ENCODE measurements around the gene WDTC1. TPM values are rescaled to one million over a fixed set of nuclear protein-coding genes. Genes with fewer than 3 reads are reported as not detected.
A peak's percentile ranks its signal among the peaks of the same experiment; 100 is the strongest.

Gene WDTC1
- total RNA-seq, 2 experiments from 2014 or later: 45.4 to 47.1 TPM

- POLR2A ChIA-PET: interaction anchor here (1.1 to 5.6 kb wide), 6 partner anchors 9 to 52 kb away, joined by 3 to 93 read pairs (median 16); partner anchors contain the start of genes MAP3K6 and TMEM222
- no peak for DNase-seq
- H3K36me3 Mint-ChIP-seq (ENCODE audit: low read depth): peaks cover 37% of the 10 kb centered on the region
These were observed 109.2 kb downstream of the WDTC1 start for GRCh38 chr1:27343639-27344025.

GRCh38 chr1:27345272-27345671 lies 110.8 kb downstream of the WDTC1 start:
- peak overlapping the region; percentile 68 for H3K27ac Mint-ChIP-seq
- CTCF ChIA-PET: interaction anchor here (1.1 to 5.4 kb wide), 3 partner anchors 10 to 13 kb away, joined by 4 to 45 read pairs (median 36); no protein-coding TSS in a partner anchor
- peaks cover 39% of the 10 kb centered on the region for H3K36me3 Mint-ChIP-seq (ENCODE audit: low read depth)
- peaks cover 43% of the 10 kb centered on the region for H3K4me1 Mint-ChIP-seq
- POLR2A ChIA-PET: interaction anchor here (0.8 to 5.6 kb wide), 3 partner anchors 10 to 28 kb away, joined by 5 to 93 read pairs (median 10); partner anchors contain the start of gene MAP3K6
- peak overlapping the region; percentile 63 for H3K4me3 Mint-ChIP-seq
- DNase-seq: no peak
- H3K9me3 Mint-ChIP-seq: no peaks in the 10 kb centered on the region
- H3K27me3 Mint-ChIP-seq: no peaks in the 10 kb centered on the region

More at GRCh38 chr1:27343639-27344025, 109.2 kb downstream of the WDTC1 start:
- Mint-ChIP-seq H3K4me1 (peaks cover 53% of the 10 kb centered on the region), H3K27me3 (no peaks in the 10 kb centered on the region), H3K9me3 (no peaks in the 10 kb centered on the region), H3K4me3 (peak overlapping the region; percentile 93), H3K27ac (peak overlapping the region; percentile 95)
- CTCF ChIA-PET: interaction anchor here (1.0 to 5.4 kb wide), 6 partner anchors 11 to 319 kb away, joined by 3 to 45 read pairs (median 6); partner anchors contain the start of gene MAP3K6

DNA sequence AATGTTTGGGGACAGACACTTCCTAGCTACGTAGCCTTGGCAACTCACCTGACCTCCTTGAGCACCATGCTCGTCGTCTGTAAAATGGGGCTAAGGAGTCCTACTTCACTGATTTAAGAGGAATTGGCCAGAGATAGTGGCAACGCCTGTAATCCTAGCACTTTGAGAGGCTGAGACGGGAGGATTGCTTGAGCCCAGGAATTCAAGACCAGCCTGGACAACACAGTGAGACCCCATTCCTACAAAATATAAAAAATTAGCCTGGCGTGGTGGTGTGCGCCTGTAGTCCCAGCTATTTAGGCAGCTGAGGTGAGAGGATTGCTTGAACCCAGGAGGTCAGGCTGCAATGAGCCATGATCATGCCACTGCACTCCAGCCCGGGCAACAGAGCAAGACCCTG lies 111.9 kb downstream of the WDTC1 start:
- H3K4me1 Mint-ChIP-seq: peaks cover 35% of the 10 kb centered on the region
- H3K4me3 Mint-ChIP-seq: no peak overlapping the region
- H3K36me3 Mint-ChIP-seq (ENCODE audit: low read depth): peaks cover 42% of the 10 kb centered on the region
- no peaks in the 10 kb centered on the region for H3K9me3 Mint-ChIP-seq
- no peak overlapping the region for H3K27ac Mint-ChIP-seq
- H3K27me3 Mint-ChIP-seq: no peaks in the 10 kb centered on the region
- ChIA-PET CTCF (interaction anchor here (1.1 to 5.4 kb wide), 3 partner anchors 11 to 14 kb away, joined by 6 to 45 read pairs (median 36); no protein-coding TSS in a partner anchor), POLR2A (interaction anchor here (1.0 to 5.6 kb wide), 4 partner anchors 8 to 20 kb away, joined by 3 to 93 read pairs (median 7); partner anchors contain the start of gene MAP3K6)
- no peak for DNase-seq

DNA sequence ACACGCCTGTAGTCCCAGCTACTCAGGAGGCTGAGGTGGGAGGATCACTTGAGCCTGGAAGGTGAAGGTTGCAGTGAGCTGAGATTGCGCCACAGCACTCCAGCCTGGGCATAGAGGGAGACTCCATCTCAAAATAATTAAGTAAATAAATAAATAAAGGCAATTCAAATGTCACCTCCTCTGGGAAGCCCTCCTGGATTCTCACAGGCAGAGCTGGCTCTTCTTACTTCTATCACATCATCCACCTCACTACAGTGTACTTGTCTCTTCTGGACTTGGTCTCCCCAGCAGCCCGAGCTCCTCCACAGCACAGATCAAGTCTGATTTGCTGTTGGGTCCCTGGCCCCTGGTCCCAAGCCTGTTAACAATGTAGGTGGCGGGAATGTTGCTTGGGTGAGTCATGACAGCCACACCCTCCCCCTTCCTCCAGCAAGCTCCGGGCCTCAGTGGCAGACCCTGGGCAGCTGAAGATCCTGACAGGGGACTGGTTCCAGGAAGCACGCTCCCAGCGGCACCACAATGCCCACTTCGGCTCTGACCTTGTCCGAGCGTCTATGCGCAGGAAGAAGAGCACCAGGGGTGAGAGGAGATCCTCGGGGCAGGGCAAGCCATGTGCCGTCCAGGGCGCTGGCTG lies 112.7 kb downstream of the WDTC1 start:
- Mint-ChIP-seq H3K4me1 (peaks cover 30% of the 10 kb centered on the region), H3K36me3 (ENCODE audit: low read depth) (peaks cover 45% of the 10 kb centered on the region), H3K9me3 (no peaks in the 10 kb centered on the region), H3K4me3 (no peak overlapping the region), H3K27me3 (no peaks in the 10 kb centered on the region), H3K27ac (no peak overlapping the region)
- ChIA-PET CTCF (interaction anchor here (1.1 kb wide), 1 partner anchor 10 kb away, joined by 6 read pairs; no protein-coding TSS in a partner anchor), POLR2A (interaction anchor here (1.0 to 2.9 kb wide), 3 partner anchors 9 to 19 kb away, joined by 3 to 10 read pairs (median 4); partner anchors contain the start of gene MAP3K6)
- DNase-seq: no peak

GRCh38 chr1:27348861-27349783 lies 114.7 kb downstream of the WDTC1 start:
- Mint-ChIP-seq H3K9me3 (no peaks in the 10 kb centered on the region), H3K27me3 (no peaks in the 10 kb centered on the region), H3K36me3 (ENCODE audit: low read depth) (peaks cover 34% of the 10 kb centered on the region), H3K4me3 (peak overlapping the region; percentile 44), H3K4me1 (peaks cover 24% of the 10 kb centered on the region), H3K27ac (no peak overlapping the region)
- DNase-seq: peak; percentile 32
- ChIA-PET CTCF (interaction anchor here (0.7 to 1.5 kb wide), 5 partner anchors 8 to 53 kb away, joined by 3 to 9 read pairs (median 3); no protein-coding TSS in a partner anchor), POLR2A (interaction anchor here (1.7 kb wide), 1 partner anchor 9 kb away, joined by 7 read pairs; no protein-coding TSS in a partner anchor)

DNA sequence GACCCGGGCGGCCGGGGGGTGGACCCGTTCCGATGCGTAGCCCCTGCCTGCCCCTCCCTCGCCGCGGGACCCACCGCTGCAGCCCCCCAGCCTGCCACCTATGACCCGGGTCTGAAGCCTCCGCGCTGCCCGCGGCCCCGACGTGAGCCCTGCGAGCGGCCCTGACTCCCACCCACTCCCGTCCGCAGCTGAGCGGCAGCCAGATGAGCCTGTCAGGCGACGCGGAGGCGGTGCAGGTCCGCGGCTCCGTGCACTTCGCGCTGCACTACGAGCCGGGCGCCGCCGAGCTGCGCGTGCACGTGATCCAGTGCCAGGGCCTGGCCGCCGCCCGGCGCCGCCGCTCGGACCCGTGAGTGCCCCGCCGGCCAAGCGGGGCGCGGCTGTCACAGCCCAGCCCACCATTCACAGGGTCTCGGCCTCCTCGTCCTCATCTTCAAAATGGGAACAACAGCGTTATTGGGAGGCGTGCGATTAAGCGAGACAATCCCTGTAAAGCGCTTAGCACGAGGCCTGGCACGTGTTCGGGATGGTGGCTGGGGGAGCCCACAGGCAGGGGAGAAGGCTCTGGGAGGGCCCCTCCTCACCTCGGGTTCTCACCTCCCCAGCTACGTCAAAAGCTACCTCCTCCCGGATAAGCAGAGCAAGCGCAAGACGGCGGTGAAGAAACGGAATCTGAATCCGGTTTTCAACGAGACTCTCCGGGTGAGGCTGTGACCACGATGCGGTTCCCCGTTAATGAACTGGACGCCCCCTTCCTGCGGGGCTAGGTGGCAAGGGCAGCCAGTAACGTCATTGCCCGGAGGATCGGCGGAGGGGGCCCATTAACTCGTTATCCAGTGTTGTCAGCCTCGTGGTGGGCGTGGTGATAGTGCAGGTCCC lies 115.6 kb downstream of the WDTC1 start:
- ChIA-PET CTCF (interaction anchor here (1.1 to 1.5 kb wide), 3 partner anchors 7 to 49 kb away, joined by 3 to 9 read pairs (median 4); no protein-coding TSS in a partner anchor), POLR2A (interaction anchor here (1.2 to 1.7 kb wide), 2 partner anchors 8 to 13 kb away, joined by 3 to 7 read pairs; no protein-coding TSS in a partner anchor)
- Mint-ChIP-seq H3K4me1 (peaks cover 20% of the 10 kb centered on the region), H3K27me3 (no peaks in the 10 kb centered on the region), H3K4me3 (no peak overlapping the region), H3K36me3 (ENCODE audit: low read depth) (peaks cover 31% of the 10 kb centered on the region), H3K9me3 (no peaks in the 10 kb centered on the region), H3K27ac (no peak overlapping the region)
- no peak for DNase-seq

GRCh38 chr1:27350663-27351540 lies 116.5 kb downstream of the WDTC1 start:
- CTCF ChIA-PET: no interaction called here
- POLR2A ChIA-PET: interaction anchor here (1.2 to 9.1 kb wide), 2 partner anchors 8 to 12 kb away, joined by 3 to 93 read pairs; partner anchors contain the start of gene SYTL1
- Mint-ChIP-seq H3K4me3 (no peak overlapping the region), H3K4me1 (peaks cover 24% of the 10 kb centered on the region), H3K36me3 (ENCODE audit: low read depth) (peaks cover 24% of the 10 kb centered on the region), H3K27ac (no peak overlapping the region), H3K27me3 (no peaks in the 10 kb centered on the region), H3K9me3 (no peaks in the 10 kb centered on the region)
- no peak for DNase-seq

- Mint-ChIP-seq H3K36me3 (ENCODE audit: low read depth) (peaks cover 20% of the 10 kb centered on the region), H3K27ac (no peak overlapping the region), H3K27me3 (no peaks in the 10 kb centered on the region), H3K9me3 (no peaks in the 10 kb centered on the region), H3K4me1 (peaks cover 26% of the 10 kb centered on the region), H3K4me3 (no peak overlapping the region)
- ChIA-PET POLR2A (interaction anchor here (9.1 kb wide), 1 partner anchor 8 kb away, joined by 93 read pairs; the partner anchor contains the start of gene SYTL1), CTCF (no interaction called here)
- no peak for DNase-seq
These were observed 117.2 kb downstream of the WDTC1 start for GRCh38 chr1:27351541-27352107.

- peaks cover 34% of the 10 kb centered on the region for H3K4me1 Mint-ChIP-seq
- H3K4me3 Mint-ChIP-seq: no peak overlapping the region
- ChIA-PET POLR2A (interaction anchor here (1.0 to 9.1 kb wide), 3 partner anchors 10 to 57 kb away, joined by 4 to 93 read pairs (median 4); partner anchors contain the start of gene SYTL1), CTCF (interaction anchor here (1.6 to 1.8 kb wide), 2 partner anchors 19 to 51 kb away, joined by 3 to 5 read pairs; no protein-coding TSS in a partner anchor)
- DNase-seq: no peak
- H3K27ac Mint-ChIP-seq: no peak overlapping the region
- peaks cover 9% of the 10 kb centered on the region for H3K36me3 Mint-ChIP-seq (ENCODE audit: low read depth)
- H3K27me3 Mint-ChIP-seq: no peaks in the 10 kb centered on the region
- H3K9me3 Mint-ChIP-seq: no peaks in the 10 kb centered on the region
These were observed 118.7 kb downstream of the WDTC1 start for GRCh38 chr1:27353166-27353565.

- DNase-seq: no peak
- H3K4me1 Mint-ChIP-seq: peaks cover 35% of the 10 kb centered on the region
- H3K9me3 Mint-ChIP-seq: no peaks in the 10 kb centered on the region
- POLR2A ChIA-PET: interaction anchor here (1.0 to 9.1 kb wide), 3 partner anchors 10 to 57 kb away, joined by 4 to 93 read pairs (median 4); partner anchors contain the start of gene SYTL1
- CTCF ChIA-PET: interaction anchor here (0.6 to 2.0 kb wide), 6 partner anchors 15 to 288 kb away, joined by 3 to 9 read pairs (median 4); no protein-coding TSS in a partner anchor
- peaks cover 9% of the 10 kb centered on the region for H3K36me3 Mint-ChIP-seq (ENCODE audit: low read depth)
- H3K27ac Mint-ChIP-seq: no peak overlapping the region
- H3K27me3 Mint-ChIP-seq: no peaks in the 10 kb centered on the region
- no peak overlapping the region for H3K4me3 Mint-ChIP-seq
These were observed 119.2 kb downstream of the WDTC1 start for GRCh38 chr1:27353629-27354028.

Data from activated CD4-positive, alpha-beta memory T cell treated with anti-CD3 and anti-CD28 coated beads, Interleukin-2, amount 10 ng/mL, durations not matched to agents 7 days and 5 days (primary cell).